ENCODE results near the gene CCDC188.

GRCh38 chr22:20101638-20102037, 49.2 kb downstream of the CCDC188 start:
- TF ChIP-seq NFYB (IDR thresholded peaks at IDR 0.05; ENCODE audit: extremely low read depth, insufficient read length) (no peak), ZNF431 (CRISPR knock-in tag; IDR thresholded peaks at IDR 0.05) (no peak), ZNF512 (tag; IDR thresholded peaks at IDR 0.05) (no peak), ZNF124 (CRISPR knock-in tag; IDR thresholded peaks at IDR 0.05) (no peak), CTCF (IDR thresholded peaks at IDR 0.05 in 2 of 3, conservative IDR thresholded peaks at IDR 0.05 in 1 of 3; ENCODE audit: insufficient read depth in 2 of 3, low read depth in 1 of 3, low read length in 3 of 3) (no peak), ZNF133 (CRISPR knock-in tag; IDR thresholded peaks at IDR 0.05) (no peak), BDP1 (IDR thresholded peaks at IDR 0.05; ENCODE audit: insufficient read depth, insufficient read length) (no peak), POLR2A (conservative IDR thresholded peaks at IDR 0.05) (0 out of 2 replicates have a peak, but pooled peaks have one; percentile 32), REST (IDR thresholded peaks at IDR 0.05; ENCODE audit: borderline replicate concordance) (no peak), REST (CRISPR knock-in tag; IDR thresholded peaks at IDR 0.05; ENCODE audit: low read depth) (no peak), ZNF766 (CRISPR knock-in tag; conservative IDR thresholded peaks at IDR 0.05) (no peak), ZNF408 (CRISPR knock-in tag; IDR thresholded peaks at IDR 0.05; ENCODE audit: low read depth) (no peak), SMC3 (conservative IDR thresholded peaks at IDR 0.05; ENCODE audit: insufficient read depth, low read depth, low read length) (no peak)
